Activated CD4-positive, alpha-beta T cell treated with anti-CD3 and anti-CD28 coated beads, Interleukin-2, amount 50 U/mL, for 1 hour (primary cell): ENCODE data around the gene TRMT61A.

Experiments used
- DNase-seq: peaks from one replicate; pipeline ENCODE4 v3.0.0-alpha.2; 2020

Gene TRMT61A

GRCh38 chr14:103535891-103536565 is 7.0 kb downstream of the TRMT61A start:
- no peak for DNase-seq

- no peak for DNase-seq
Measured at GRCh38 chr14:103536693-103537092, 7.7 kb downstream of the TRMT61A start.

GRCh38 chr14:103537175-103537990 is 8.4 kb downstream of the TRMT61A start:
- no peak for DNase-seq

- no peak for DNase-seq
Measured at GRCh38 chr14:103538291-103539055, 9.5 kb downstream of the TRMT61A start.

- no peak for DNase-seq
Measured at GRCh38 chr14:103539056-103539825, 10.2 kb downstream of the TRMT61A start.

- DNase-seq: no peak
Measured at GRCh38 chr14:103540821-103541708, 12.1 kb downstream of the TRMT61A start.

- DNase-seq: no peak
Measured at GRCh38 chr14:103541709-103542604, 13.0 kb downstream of the TRMT61A start.

- no peak for DNase-seq
Measured at GRCh38 chr14:103542605-103543088, 13.7 kb downstream of the TRMT61A start.

GRCh38 chr14:103543140-103543539 is 14.1 kb downstream of the TRMT61A start:
- no peak for DNase-seq

- DNase-seq: no peak
Measured at GRCh38 chr14:103543721-103544387, 14.9 kb downstream of the TRMT61A start.

GRCh38 chr14:103544388-103545218 is 15.6 kb downstream of the TRMT61A start:
- no peak for DNase-seq

- DNase-seq: no peak
Measured at GRCh38 chr14:103545219-103545914, 16.4 kb downstream of the TRMT61A start.

- no peak for DNase-seq
Measured at GRCh38 chr14:103545915-103546651, 17.1 kb downstream of the TRMT61A start.

GRCh38 chr14:103546652-103547454 is 17.9 kb downstream of the TRMT61A start:
- peak; percentile 78 for DNase-seq

- DNase-seq: no peak
Measured at GRCh38 chr14:103547455-103547940, 18.5 kb downstream of the TRMT61A start.

- no peak for DNase-seq
Measured at GRCh38 chr14:103547941-103548462, 19.0 kb downstream of the TRMT61A start.
